ENCODE measurements around the gene ZGPAT.
"Not testable (repeated sequence)": the region's sequence is repeated elsewhere in the genome, so short reads cannot be mapped to it uniquely, and the experiment has no call there.

The ZGPAT gene

DNA sequence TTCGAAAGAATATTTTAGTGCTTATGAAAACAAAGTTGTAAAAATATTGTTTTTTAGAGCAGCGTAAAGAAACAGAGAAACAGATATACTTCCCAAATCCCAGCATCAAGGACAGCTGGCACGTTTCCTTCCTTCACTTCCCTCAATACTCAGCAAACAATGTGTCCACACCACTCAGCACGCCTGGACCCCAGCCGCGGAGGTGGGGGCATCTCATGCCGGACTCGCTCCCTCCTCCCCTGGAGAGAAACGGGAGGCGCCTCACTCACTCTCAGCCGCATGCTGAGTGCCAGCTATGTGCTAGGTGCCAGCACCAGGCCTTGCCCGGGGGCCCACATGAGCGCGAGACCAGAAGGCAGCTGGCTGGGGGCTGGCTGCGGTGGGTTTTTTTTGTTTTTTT is 66.5 kb downstream of the ZGPAT start:
- Histone ChIP-seq H2AFZ (ENCODE audit: low read length, unreplicated experiment) (no peak overlapping the region), H3K4me1 (ENCODE audit: control insufficient read depth, insufficient read depth, low read length, unreplicated experiment) (no peaks in the 10 kb centered on the region), H3K27me3 (ENCODE audit: insufficient read depth, low read length) (no peaks in the 10 kb centered on the region), H3K79me2 (ENCODE audit: control insufficient read depth, insufficient read depth, low read length, unreplicated experiment) (no peaks in the 10 kb centered on the region), H3K4me3 (ENCODE audit: low read depth, low read length) (no peak overlapping the region), H3K27ac (ENCODE audit: low read depth, low read length) (no peak overlapping the region), H3K36me3 (ENCODE audit: insufficient read depth, low read length) (no peaks in the 10 kb centered on the region)

DNA sequence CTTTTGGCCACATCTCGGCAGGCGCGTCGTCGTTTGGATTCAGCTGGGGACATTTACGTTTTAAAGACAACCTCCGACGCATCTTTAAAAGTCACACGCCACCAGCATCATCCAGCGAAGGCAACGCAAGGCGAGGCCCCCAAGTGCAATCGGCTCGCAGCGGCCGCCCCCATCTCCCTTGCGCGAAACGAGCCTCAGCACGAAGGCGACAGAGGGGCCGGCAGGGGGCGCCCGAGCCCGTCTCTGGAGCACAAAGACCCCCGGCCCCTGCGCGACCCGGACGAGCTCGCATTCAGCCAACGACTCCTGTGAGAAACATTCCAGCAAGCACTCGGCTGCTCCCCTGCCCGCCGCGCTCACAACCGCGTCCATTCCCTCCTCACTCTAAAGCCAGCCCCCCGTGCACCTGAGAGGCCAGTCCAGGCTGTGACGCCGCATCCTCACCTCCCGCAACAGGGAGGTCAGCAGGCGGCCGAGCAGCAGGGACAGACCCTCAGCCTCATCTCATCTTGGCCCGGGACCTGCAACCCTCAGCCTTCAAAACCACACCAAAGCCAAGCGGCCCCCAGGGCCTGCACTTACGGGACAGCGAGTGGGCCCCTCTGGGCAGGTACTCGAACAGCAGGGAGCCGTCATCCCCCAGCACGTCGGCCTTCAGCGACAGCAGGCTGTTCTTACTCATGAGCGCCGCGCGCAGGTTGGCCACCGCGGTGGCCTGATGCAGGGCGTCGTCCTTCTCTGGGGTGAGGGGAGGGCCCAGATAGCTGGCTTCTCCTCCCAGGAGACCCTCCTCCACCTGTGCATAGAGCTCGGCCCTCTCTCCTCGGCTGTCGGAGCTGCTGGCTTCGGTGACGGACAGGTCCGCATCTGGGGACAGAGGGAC is 67.5 kb downstream of the ZGPAT start:
- Histone ChIP-seq H3K36me3 (ENCODE audit: insufficient read depth, low read length) (no peaks in the 10 kb centered on the region), H3K27ac (ENCODE audit: low read depth, low read length) (no peak overlapping the region), H2AFZ (ENCODE audit: low read length, unreplicated experiment) (no peak overlapping the region), H3K27me3 (ENCODE audit: insufficient read depth, low read length) (no peaks in the 10 kb centered on the region), H3K79me2 (ENCODE audit: control insufficient read depth, insufficient read depth, low read length, unreplicated experiment) (no peaks in the 10 kb centered on the region), H3K4me1 (ENCODE audit: control insufficient read depth, insufficient read depth, low read length, unreplicated experiment) (no peaks in the 10 kb centered on the region), H3K4me3 (ENCODE audit: low read depth, low read length) (peak overlapping the region; percentile 71)

DNA sequence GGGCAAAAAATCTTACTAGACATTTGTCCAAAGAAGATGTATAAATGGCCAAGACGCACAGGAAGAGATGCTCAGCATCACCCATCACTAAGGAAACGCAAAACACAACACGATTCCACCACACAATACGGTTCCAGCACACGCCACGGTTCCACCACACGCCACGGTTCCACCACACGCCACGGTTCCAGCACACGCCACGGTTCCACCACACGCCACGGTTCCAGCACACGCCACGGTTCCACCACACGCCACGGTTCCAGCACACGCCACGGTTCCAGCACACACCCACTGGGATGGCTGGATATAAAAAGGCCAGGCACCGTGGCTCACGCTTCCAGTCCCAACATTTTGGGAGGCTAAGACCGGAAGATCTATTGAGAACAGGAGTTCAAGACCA is 69.0 kb downstream of the ZGPAT start:
- H3K27me3 ChIP-seq (ENCODE audit: insufficient read depth, low read length); H2AFZ ChIP-seq (ENCODE audit: low read length, unreplicated experiment); H3K79me2 ChIP-seq (ENCODE audit: control insufficient read depth, insufficient read depth, low read length, unreplicated experiment); H3K4me1 ChIP-seq (ENCODE audit: control insufficient read depth, insufficient read depth, low read length, unreplicated experiment); H3K27ac ChIP-seq (ENCODE audit: low read depth, low read length); H3K4me3 ChIP-seq (ENCODE audit: low read depth, low read length); H3K36me3 ChIP-seq (ENCODE audit: insufficient read depth, low read length): not testable (repeated sequence)

DNA sequence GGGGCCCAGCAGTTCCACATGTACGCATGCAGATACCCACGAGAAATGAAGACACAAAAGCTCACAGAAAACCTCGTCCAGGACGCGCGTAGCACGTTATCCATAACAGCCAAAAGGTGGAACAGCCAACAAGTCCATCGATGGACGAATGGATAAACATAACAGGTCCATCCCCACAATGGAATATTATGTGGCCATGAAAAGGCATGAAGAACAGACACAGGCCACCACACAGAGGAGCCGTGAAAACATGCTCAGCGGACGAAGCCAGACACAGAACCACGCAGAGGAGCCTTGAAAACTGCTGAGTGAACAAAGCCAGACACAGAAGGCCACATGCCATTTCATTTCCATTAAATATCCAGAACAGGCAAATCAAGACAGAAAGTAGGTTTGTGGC is 69.8 kb downstream of the ZGPAT start:
- Histone ChIP-seq H3K27ac (ENCODE audit: low read depth, low read length) (no peak overlapping the region), H3K27me3 (ENCODE audit: insufficient read depth, low read length) (no peaks in the 10 kb centered on the region), H3K79me2 (ENCODE audit: control insufficient read depth, insufficient read depth, low read length, unreplicated experiment) (no peaks in the 10 kb centered on the region)

DNA sequence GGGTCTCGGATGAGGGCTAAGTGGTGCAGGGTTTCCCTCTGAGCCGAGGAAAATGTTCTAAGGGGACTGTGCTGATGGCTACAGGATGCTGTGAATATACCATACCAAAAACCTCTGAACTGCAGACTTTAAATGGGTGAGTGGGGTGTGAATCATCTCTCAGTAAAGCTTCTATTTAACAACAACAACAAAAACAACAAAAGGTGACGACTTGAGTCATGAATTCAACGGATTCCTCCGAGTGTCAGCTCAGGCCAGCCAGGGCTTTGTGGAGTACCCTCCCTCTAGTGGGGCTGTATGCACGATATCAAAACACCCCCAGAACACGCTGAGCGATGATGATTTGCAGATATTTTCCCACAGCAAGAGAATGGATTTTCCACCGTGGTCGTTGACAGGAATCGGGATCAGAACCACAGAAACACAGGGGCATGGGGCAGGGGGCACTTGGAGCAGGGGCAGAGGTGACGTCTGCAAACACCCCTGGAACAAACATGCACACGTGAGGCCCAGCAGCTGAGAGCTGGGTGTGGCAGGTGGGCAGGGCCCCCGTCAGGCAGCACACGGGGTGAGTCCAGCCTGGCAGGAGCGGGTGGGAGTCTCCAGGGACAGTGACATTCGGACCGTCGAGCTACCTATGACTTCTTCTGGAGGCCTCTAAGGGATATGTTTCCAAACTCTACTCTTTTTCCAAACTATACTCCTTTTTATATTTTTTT is 70.4 kb downstream of the ZGPAT start:
- H3K79me2 ChIP-seq (ENCODE audit: control insufficient read depth, insufficient read depth, low read length, unreplicated experiment): no peaks in the 10 kb centered on the region
- H3K27ac ChIP-seq (ENCODE audit: low read depth, low read length): no peak overlapping the region
- no peaks in the 10 kb centered on the region for H3K4me1 ChIP-seq (ENCODE audit: control insufficient read depth, insufficient read depth, low read length, unreplicated experiment)
- no peaks in the 10 kb centered on the region for H3K27me3 ChIP-seq (ENCODE audit: insufficient read depth, low read length)
- no peak overlapping the region for H3K4me3 ChIP-seq (ENCODE audit: low read depth, low read length)
- no peaks in the 10 kb centered on the region for H3K36me3 ChIP-seq (ENCODE audit: insufficient read depth, low read length)
- H2AFZ ChIP-seq (ENCODE audit: low read length, unreplicated experiment): no peak overlapping the region

More for the DNA sequence above, 69.8 kb downstream of the ZGPAT start:
- Histone ChIP-seq H3K36me3 (ENCODE audit: insufficient read depth, low read length) (no peaks in the 10 kb centered on the region), H3K4me3 (ENCODE audit: low read depth, low read length) (no peak overlapping the region), H2AFZ (ENCODE audit: low read length, unreplicated experiment) (no peak overlapping the region), H3K4me1 (ENCODE audit: control insufficient read depth, insufficient read depth, low read length, unreplicated experiment) (no peaks in the 10 kb centered on the region)

DNA sequence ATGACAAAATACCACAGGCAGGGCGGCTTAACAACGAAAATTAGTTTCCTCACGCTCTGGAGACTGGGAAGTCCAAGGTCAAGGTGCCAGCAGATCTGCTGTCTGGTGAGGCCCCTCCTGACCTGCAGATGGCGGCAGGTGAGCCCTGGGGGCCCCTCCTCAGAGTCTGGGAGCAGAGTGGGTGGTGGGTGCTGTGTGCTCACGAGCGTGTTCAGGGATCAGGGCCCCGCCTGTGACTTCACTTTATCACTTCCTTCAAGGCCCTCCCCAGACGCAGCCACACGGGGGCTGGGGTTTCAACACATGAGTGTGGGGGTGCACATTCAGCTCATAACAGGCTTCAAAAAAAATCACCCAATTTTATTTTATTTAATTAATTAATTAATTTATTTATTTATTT is 71.0 kb downstream of the ZGPAT start:
- Histone ChIP-seq H3K27ac (ENCODE audit: low read depth, low read length) (no peak overlapping the region), H3K4me3 (ENCODE audit: low read depth, low read length) (no peak overlapping the region), H3K36me3 (ENCODE audit: insufficient read depth, low read length) (no peaks in the 10 kb centered on the region), H3K27me3 (ENCODE audit: insufficient read depth, low read length) (no peaks in the 10 kb centered on the region), H2AFZ (ENCODE audit: low read length, unreplicated experiment) (no peak overlapping the region), H3K4me1 (ENCODE audit: control insufficient read depth, insufficient read depth, low read length, unreplicated experiment) (no peaks in the 10 kb centered on the region), H3K79me2 (ENCODE audit: control insufficient read depth, insufficient read depth, low read length, unreplicated experiment) (no peaks in the 10 kb centered on the region)

DNA sequence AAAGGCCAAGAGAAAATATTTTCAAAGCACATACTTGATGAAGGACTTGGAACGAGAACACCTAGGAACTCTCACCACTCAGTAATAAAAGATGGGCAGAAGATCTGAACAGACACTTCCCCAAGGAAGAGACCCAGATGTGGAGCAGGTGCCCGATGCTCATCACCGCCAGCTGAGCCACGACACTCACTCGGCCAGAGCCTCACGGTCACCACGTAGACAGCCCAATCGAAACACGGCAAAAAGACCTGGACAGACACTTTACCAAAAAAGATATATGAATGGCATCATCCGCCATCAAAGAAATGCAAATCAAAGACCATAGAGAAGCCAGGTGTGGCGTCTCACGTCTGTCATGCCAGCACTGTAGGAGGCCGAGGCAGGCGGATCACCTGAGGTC is 73.3 kb downstream of the ZGPAT start:
- Histone ChIP-seq H3K27ac (ENCODE audit: low read depth, low read length) (no peak overlapping the region), H3K36me3 (ENCODE audit: insufficient read depth, low read length) (no peaks in the 10 kb centered on the region), H3K4me1 (ENCODE audit: control insufficient read depth, insufficient read depth, low read length, unreplicated experiment) (no peaks in the 10 kb centered on the region), H3K79me2 (ENCODE audit: control insufficient read depth, insufficient read depth, low read length, unreplicated experiment) (no peaks in the 10 kb centered on the region), H3K27me3 (ENCODE audit: insufficient read depth, low read length) (no peaks in the 10 kb centered on the region), H2AFZ (ENCODE audit: low read length, unreplicated experiment) (no peak overlapping the region), H3K4me3 (ENCODE audit: low read depth, low read length) (no peak overlapping the region)

DNA sequence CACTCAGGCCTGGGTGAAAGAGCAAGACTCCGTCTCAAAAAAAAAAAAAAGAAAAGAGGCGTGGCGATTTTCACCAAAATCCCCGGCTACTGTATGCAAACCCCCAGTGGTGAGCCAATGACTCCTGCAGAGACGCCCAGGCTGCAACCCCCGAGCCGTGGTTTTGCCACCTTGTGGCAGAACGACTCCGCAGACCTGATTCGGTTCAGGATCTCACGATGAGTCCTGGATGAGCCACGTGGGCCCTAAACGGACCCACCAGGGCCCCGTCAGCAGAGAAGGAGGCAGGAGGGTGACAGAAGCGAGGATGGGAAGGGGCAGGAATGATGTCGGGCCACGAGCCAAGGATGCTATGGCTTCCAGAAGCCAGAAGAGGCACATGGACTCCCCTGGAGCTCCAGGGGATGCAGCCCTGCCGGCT is 74.2 kb downstream of the ZGPAT start:
- Histone ChIP-seq H3K36me3 (ENCODE audit: insufficient read depth, low read length) (no peaks in the 10 kb centered on the region), H3K4me1 (ENCODE audit: control insufficient read depth, insufficient read depth, low read length, unreplicated experiment) (no peaks in the 10 kb centered on the region), H2AFZ (ENCODE audit: low read length, unreplicated experiment) (no peak overlapping the region), H3K27me3 (ENCODE audit: insufficient read depth, low read length) (no peaks in the 10 kb centered on the region), H3K79me2 (ENCODE audit: control insufficient read depth, insufficient read depth, low read length, unreplicated experiment) (no peaks in the 10 kb centered on the region), H3K27ac (ENCODE audit: low read depth, low read length) (no peak overlapping the region), H3K4me3 (ENCODE audit: low read depth, low read length) (no peak overlapping the region)

DNA sequence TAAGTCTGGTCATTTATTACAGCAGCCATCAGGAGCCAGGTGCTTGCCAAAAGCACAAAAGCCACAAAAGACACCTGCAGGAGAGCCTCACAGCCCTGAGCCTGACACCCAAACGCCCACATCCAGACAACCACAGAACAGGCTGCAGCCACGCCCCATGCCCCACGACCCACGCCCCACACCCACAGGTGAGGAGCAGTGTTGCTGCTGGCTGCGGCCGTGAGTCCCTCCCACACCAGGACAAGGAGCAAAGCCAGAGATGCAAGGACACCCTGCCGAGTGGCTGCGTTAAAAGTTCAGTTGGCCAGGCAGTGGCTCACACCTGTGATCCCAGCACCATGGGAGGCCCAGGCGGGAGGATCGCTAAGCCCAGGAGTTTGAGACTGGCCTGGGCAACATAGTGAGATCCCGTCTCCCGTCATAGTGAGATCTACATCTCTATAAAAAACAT is 74.7 kb downstream of the ZGPAT start:
- Histone ChIP-seq H2AFZ (ENCODE audit: low read length, unreplicated experiment) (no peak overlapping the region), H3K4me1 (ENCODE audit: control insufficient read depth, insufficient read depth, low read length, unreplicated experiment) (no peaks in the 10 kb centered on the region), H3K36me3 (ENCODE audit: insufficient read depth, low read length) (no peaks in the 10 kb centered on the region), H3K27ac (ENCODE audit: low read depth, low read length) (no peak overlapping the region), H3K27me3 (ENCODE audit: insufficient read depth, low read length) (no peaks in the 10 kb centered on the region), H3K4me3 (ENCODE audit: low read depth, low read length) (no peak overlapping the region), H3K79me2 (ENCODE audit: control insufficient read depth, insufficient read depth, low read length, unreplicated experiment) (no peaks in the 10 kb centered on the region)

DNA sequence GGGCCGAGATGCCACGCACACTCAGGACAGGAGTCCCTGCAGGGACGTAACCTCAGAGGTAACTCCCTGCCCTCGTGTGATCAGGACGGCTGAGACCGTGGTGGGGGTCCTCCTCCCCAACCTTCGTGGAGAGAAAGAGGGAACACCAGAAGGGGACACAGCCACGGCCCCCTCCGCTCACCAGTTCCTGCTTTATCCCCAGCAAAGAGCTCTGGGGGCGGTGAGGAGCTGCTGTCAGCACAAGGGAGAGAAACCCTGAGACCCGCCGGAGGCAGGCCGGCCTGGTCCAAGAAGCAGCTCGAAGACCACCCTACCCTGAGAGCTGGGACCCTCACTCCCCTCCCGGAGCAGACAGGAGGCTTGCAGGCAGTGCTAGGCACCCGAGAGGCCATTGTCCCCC is 76.1 kb downstream of the ZGPAT start:
- Histone ChIP-seq H3K36me3 (ENCODE audit: insufficient read depth, low read length) (no peaks in the 10 kb centered on the region), H3K79me2 (ENCODE audit: control insufficient read depth, insufficient read depth, low read length, unreplicated experiment) (no peaks in the 10 kb centered on the region), H3K4me3 (ENCODE audit: low read depth, low read length) (no peak overlapping the region), H3K27me3 (ENCODE audit: insufficient read depth, low read length) (no peaks in the 10 kb centered on the region), H3K27ac (ENCODE audit: low read depth, low read length) (no peak overlapping the region), H3K4me1 (ENCODE audit: control insufficient read depth, insufficient read depth, low read length, unreplicated experiment) (no peaks in the 10 kb centered on the region), H2AFZ (ENCODE audit: low read length, unreplicated experiment) (no peak overlapping the region)

DNA sequence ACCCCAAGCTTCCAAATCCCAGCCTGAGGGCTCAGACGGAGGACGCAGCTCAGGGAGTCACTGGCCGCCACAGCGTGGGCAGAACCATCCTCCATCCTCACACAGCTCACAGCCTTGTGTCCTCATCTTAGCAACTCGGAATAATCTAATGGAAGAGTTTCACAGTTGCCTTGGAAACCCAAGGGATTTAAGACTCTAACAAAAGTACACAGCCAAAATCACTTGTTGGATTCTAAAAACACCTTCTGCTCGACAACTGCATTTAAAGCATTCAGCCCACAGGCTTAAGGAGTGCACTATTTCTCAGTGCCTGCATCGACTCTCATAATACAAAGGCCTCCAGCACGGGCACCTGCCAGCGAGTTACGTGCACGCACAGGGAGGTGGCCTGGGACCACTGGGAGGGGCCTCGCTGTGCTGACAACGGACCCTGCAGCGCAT is 77.9 kb downstream of the ZGPAT start:
- Histone ChIP-seq H3K27me3 (ENCODE audit: insufficient read depth, low read length) (no peaks in the 10 kb centered on the region), H3K79me2 (ENCODE audit: control insufficient read depth, insufficient read depth, low read length, unreplicated experiment) (no peaks in the 10 kb centered on the region), H3K36me3 (ENCODE audit: insufficient read depth, low read length) (no peaks in the 10 kb centered on the region), H3K4me3 (ENCODE audit: low read depth, low read length) (no peak overlapping the region), H3K4me1 (ENCODE audit: control insufficient read depth, insufficient read depth, low read length, unreplicated experiment) (no peaks in the 10 kb centered on the region), H2AFZ (ENCODE audit: low read length, unreplicated experiment) (no peak overlapping the region), H3K27ac (ENCODE audit: low read depth, low read length) (no peak overlapping the region)
